Peyer's patch (tissue), 4 donors: ENCODE results near the gene RAB4B. TPM values are rescaled to one million over a fixed set of nuclear protein-coding genes. Genes with fewer than 3 reads are reported as not detected.
A peak's percentile ranks its signal among the peaks of the same experiment; 100 is the strongest.
"Not testable (repeated sequence)": the region's sequence is repeated elsewhere in the genome, so short reads cannot be mapped to it uniquely, and the experiment has no call there.

Experiments used
- DNase-seq, 3 donors: peaks; one replicate each; pipeline ENCODE4 v3.0.0-alpha.2; 2017 to 2019
- H3K27ac ChIP-seq, 4 donors: fragments of 200-600 bp; sonication (generic); one replicate each; pipeline ENCODE4 v1.5.1; 2016 to 2019
- H3K27me3 ChIP-seq, 2 donors: fragments of 200-600 bp; sonication (generic); one replicate each; pipeline ENCODE4 v1.5.1; 2019
- H3K36me3 ChIP-seq, 3 donors: fragments of 200-600 bp; sonication (generic); one replicate each; pipeline ENCODE4 v1.5.1; 2016 to 2019
- H3K4me1 ChIP-seq, 4 donors: fragments of 200-600 bp; sonication (generic); one replicate each; pipeline ENCODE4 v1.5.1; 2016 to 2019
- H3K4me3 ChIP-seq, 4 donors: fragments of 200-600 bp; sonication (generic); 1 replicate in 3 of 4; 2 replicates in 1 of 4; pipeline ENCODE4 v1.5.1; 2016 to 2019; ENCODE audit warnings: mild to moderate bottlenecking in 1 of 4
- H3K9me3 ChIP-seq, 4 donors: fragments of 200-600 bp; sonication (generic); one replicate each; pipeline ENCODE4 v1.5.1; 2016 to 2019; ENCODE audit warnings: mild to moderate bottlenecking in 1 of 4
- POLR2A ChIP-seq, 2 donors: fragments of 450-650 bp; IDR thresholded peaks; one replicate each; pipeline ENCODE4 v1.5.1; 2017; ENCODE audit warnings: antibody characterized with exemption in 2 of 2, mild to moderate bottlenecking in 2 of 2, moderate library complexity in 2 of 2
- total RNA-seq, 4 donors: library from RNA; depleted of rRNA; stranded (reverse); fragments of >200 nt; gene quantifications; one replicate each; pipeline ENCODE4 v1.1.0, GENCODE V29; 2016
- TF ChIP-seq, protein P1 (sequence below), 6 experiments: fragments of 450-650 bp in 4 of 6; fragments of 200-600 bp in 2 of 6; sonication (generic) in 1 of 6; IDR thresholded peaks; one replicate each; pipeline ENCODE4 v1.5.1; 2017 to 2019; ENCODE audit warnings: antibody characterized with exemption in 6 of 6, mild to moderate bottlenecking in 3 of 6, moderate library complexity in 1 of 6

RAB4B gene
- total RNA-seq, 4 donors from 2014 or later, result 14.9 to 71.2 (median 51.3) TPM

GRCh38 chr19:40778706-40779284, 748 bp downstream of the RAB4B start:
- no peaks in the 10 kb centered on the region for H3K27me3 ChIP-seq
- peaks cover 0 to 15% (median 2%) of the 10 kb centered on the region in 4 donors for H3K4me1 ChIP-seq
- no peaks in the 10 kb centered on the region for H3K9me3 ChIP-seq
- no peak for TF ChIP-seq POLR2A (IDR thresholded peaks at IDR 0.05)
- TF ChIP-seq, protein P1, sequence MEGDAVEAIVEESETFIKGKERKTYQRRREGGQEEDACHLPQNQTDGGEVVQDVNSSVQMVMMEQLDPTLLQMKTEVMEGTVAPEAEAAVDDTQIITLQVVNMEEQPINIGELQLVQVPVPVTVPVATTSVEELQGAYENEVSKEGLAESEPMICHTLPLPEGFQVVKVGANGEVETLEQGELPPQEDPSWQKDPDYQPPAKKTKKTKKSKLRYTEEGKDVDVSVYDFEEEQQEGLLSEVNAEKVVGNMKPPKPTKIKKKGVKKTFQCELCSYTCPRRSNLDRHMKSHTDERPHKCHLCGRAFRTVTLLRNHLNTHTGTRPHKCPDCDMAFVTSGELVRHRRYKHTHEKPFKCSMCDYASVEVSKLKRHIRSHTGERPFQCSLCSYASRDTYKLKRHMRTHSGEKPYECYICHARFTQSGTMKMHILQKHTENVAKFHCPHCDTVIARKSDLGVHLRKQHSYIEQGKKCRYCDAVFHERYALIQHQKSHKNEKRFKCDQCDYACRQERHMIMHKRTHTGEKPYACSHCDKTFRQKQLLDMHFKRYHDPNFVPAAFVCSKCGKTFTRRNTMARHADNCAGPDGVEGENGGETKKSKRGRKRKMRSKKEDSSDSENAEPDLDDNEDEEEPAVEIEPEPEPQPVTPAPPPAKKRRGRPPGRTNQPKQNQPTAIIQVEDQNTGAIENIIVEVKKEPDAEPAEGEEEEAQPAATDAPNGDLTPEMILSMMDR (IDR thresholded peaks at IDR 0.05), result no peak
- no peak for DNase-seq
- H3K4me3 ChIP-seq, result peak overlapping the region; percentile 66 to 92 (median 76)
- H3K27ac ChIP-seq, result peak overlapping the region; percentile 93 to 99 (median 98)
- peaks cover 0 to 8% (median 0%) of the 10 kb centered on the region in 3 donors for H3K36me3 ChIP-seq

GRCh38 chr19:40780582-40780981, 2.5 kb downstream of the RAB4B start:
- Histone ChIP-seq H3K4me1 (peaks cover 0 to 15% (median 2%) of the 10 kb centered on the region in 4 donors), H3K9me3 (no peaks in the 10 kb centered on the region), H3K4me3 (no peak overlapping the region), H3K27me3 (no peaks in the 10 kb centered on the region), H3K27ac (no peak overlapping the region), H3K36me3 (peaks cover 0 to 14% (median 0%) of the 10 kb centered on the region in 3 donors)
- DNase-seq, result no peak
- TF ChIP-seq, protein P1 (IDR thresholded peaks at IDR 0.05), result no peak
- no peak for TF ChIP-seq POLR2A (IDR thresholded peaks at IDR 0.05)

- DNase-seq, result no peak
Measured at GRCh38 chr19:40781140-40781539, 3.1 kb downstream of the RAB4B start.

DNA sequence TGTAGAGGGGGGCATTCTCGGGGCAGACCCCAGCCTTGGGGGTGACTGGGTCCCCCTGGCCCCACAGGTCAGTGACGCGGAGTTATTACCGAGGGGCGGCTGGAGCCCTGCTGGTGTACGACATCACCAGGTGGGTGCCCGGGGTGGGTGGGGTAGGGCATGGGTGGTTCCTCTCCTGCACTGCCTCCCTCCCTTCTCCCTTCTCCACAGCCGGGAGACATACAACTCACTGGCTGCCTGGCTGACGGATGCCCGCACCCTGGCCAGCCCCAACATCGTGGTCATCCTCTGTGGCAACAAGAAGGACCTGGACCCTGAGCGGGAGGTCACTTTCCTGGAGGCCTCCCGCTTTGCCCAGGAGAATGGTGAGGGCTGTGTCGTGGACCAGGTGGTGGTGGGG, 5.7 kb downstream of the RAB4B start:
- no peak for TF ChIP-seq POLR2A (IDR thresholded peaks at IDR 0.05)
- TF ChIP-seq, protein P1 (IDR thresholded peaks at IDR 0.05), result no peak

More at GRCh38 chr19:40781140-40781539, 3.1 kb downstream of the RAB4B start:
- Histone ChIP-seq H3K4me3 (no peak overlapping the region), H3K27ac (no peak overlapping the region), H3K4me1 (peaks cover 0 to 15% (median 2%) of the 10 kb centered on the region in 4 donors), H3K36me3 (peaks cover 0 to 14% (median 0%) of the 10 kb centered on the region in 3 donors), H3K9me3 (no peaks in the 10 kb centered on the region), H3K27me3 (no peaks in the 10 kb centered on the region)
- TF ChIP-seq POLR2A (IDR thresholded peaks at IDR 0.05), result no peak
- TF ChIP-seq, protein P1 (IDR thresholded peaks at IDR 0.05), result no peak

DNA sequence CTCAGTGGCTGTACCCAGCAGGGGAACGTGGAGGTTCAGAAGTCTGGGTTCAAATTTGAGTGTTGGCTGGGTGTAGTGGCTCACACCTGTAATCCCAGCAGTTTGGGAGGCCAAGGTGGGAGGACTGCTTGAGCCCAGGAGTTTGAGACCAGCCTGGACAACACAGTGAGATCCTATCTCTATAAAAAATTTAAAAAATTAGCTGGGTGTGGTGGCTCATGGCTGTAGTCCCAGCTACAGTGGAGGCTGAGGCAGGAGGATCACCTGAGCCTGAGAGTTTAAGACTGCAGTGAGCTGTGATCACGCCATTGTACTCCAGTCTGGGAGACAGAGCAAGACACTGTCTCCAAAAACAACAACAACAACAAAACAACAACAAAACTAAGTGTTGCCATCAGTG, 6.1 kb downstream of the RAB4B start:
- H3K27ac ChIP-seq, H3K4me1 ChIP-seq, H3K4me3 ChIP-seq, DNase-seq, H3K9me3 ChIP-seq, H3K27me3 ChIP-seq: not testable (repeated sequence)
- H3K36me3 ChIP-seq, result peaks cover 0 to 26% (median 0%) of the 10 kb centered on the region in 3 donors

More for the DNA sequence above, 5.7 kb downstream of the RAB4B start:
- Histone ChIP-seq H3K4me3 (no peak overlapping the region), H3K9me3 (no peaks in the 10 kb centered on the region), H3K27ac (no peak overlapping the region), H3K4me1 (peaks cover 0 to 7% (median 0%) of the 10 kb centered on the region in 4 donors), H3K27me3 (no peaks in the 10 kb centered on the region), H3K36me3 (peaks cover 0 to 22% (median 0%) of the 10 kb centered on the region in 3 donors)
- no peak for DNase-seq

GRCh38 chr19:40785526-40785925, 7.5 kb downstream of the RAB4B start:
- DNase-seq, result no peak
- Histone ChIP-seq H3K27me3 (no peaks in the 10 kb centered on the region), H3K27ac (no peak overlapping the region), H3K4me1 (no peaks in the 10 kb centered on the region), H3K9me3 (no peaks in the 10 kb centered on the region), H3K4me3 (no peak overlapping the region), H3K36me3 (peaks cover 0 to 26% (median 0%) of the 10 kb centered on the region in 3 donors)
- no peak for TF ChIP-seq POLR2A (IDR thresholded peaks at IDR 0.05)
- TF ChIP-seq, protein P1 (IDR thresholded peaks at IDR 0.05), result no peak
